HepG2 (cell line): Measurements from ENCODE around the gene DYNC2I2. TPM values are rescaled to one million over a fixed set of nuclear protein-coding genes. Genes with fewer than 3 reads are reported as not detected.

Experiments used
- CEBPB ChIP-seq: IDR thresholded peaks from 2 replicates; pipeline ENCODE4 v1.6.1; 2011; ENCODE audit warnings: low read depth, low read length, improper control_type of control experiment, borderline replicate concordance
- CENPX ChIP-seq: sonication (generic); formaldehyde crosslinking; IDR thresholded peaks from 2 replicates; pipeline ENCODE4 v1.9.0; 2021; ENCODE audit warnings: mild to moderate bottlenecking, missing genetic modification reagents, moderate library complexity
- FOXP1 ChIP-seq, 2 experiments: fragments of 450-650 bp in 1 of 2; IDR thresholded peaks; 2 replicates each; pipeline ENCODE4 v1.6.1; 2017 to 2018; ENCODE audit warnings: antibody characterized with exemption in 1 of 2
- GATA4 ChIP-seq: sonication (generic); IDR thresholded peaks from 2 replicates; pipeline ENCODE4 v1.6.1; 2016; ENCODE audit warnings: antibody characterized with exemption, low read depth, borderline replicate concordance
- IRF9 ChIP-seq: sonication (generic); formaldehyde crosslinking; IDR thresholded peaks from 2 replicates; pipeline ENCODE4 v1.8.0; 2022; ENCODE audit warnings: missing genetic modification reagents, mild to moderate bottlenecking, borderline replicate concordance
- MAF1 ChIP-seq: sonication (generic); formaldehyde crosslinking; IDR thresholded peaks from 2 replicates; pipeline ENCODE4 v1.5.0; 2020; ENCODE audit warnings: missing genetic modification reagents, borderline replicate concordance
- MATR3 ChIP-seq: sonication (generic); formaldehyde crosslinking; IDR thresholded peaks from 2 replicates; pipeline ENCODE4 v1.4.0; 2020; ENCODE audit warnings: missing genetic modification reagents
- SNAPC4 ChIP-seq: sonication (generic); formaldehyde crosslinking; IDR thresholded peaks from 2 replicates; pipeline ENCODE4 v1.4.0; 2020; ENCODE audit warnings: mild to moderate bottlenecking, missing genetic modification reagents
- SP2 ChIP-seq: sonication (generic); formaldehyde crosslinking; IDR thresholded peaks from 2 replicates; pipeline ENCODE4 v1.5.1; 2020; ENCODE audit warnings: mild to moderate bottlenecking, missing genetic modification reagents
- TAF1 ChIP-seq: sonication (generic); formaldehyde crosslinking; IDR thresholded peaks from 2 replicates; pipeline ENCODE4 v1.4.0; 2020; ENCODE audit warnings: missing genetic modification reagents
- TARDBP ChIP-seq: sonication (generic); formaldehyde crosslinking; IDR thresholded peaks from 2 replicates; pipeline ENCODE4 v1.8.0; 2022; ENCODE audit warnings: mild to moderate bottlenecking, missing genetic modification reagents
- TMF1 ChIP-seq: sonication (generic); formaldehyde crosslinking; IDR thresholded peaks from 2 replicates; pipeline ENCODE4 v1.8.1; 2022; ENCODE audit warnings: low read depth, missing genetic modification reagents
- ZBTB46 ChIP-seq: sonication (generic); formaldehyde crosslinking; IDR thresholded peaks from 2 replicates; pipeline ENCODE4 v1.4.0; 2020; ENCODE audit warnings: mild to moderate bottlenecking, missing genetic modification reagents, borderline replicate concordance
- ZFAT ChIP-seq: sonication (generic); formaldehyde crosslinking; conservative IDR thresholded peaks from 2 replicates; pipeline ENCODE4 v1.8.1; 2023; ENCODE audit warnings: missing genetic modification reagents, inconsistent platforms
- ZFP36L2 ChIP-seq: sonication (generic); formaldehyde crosslinking; IDR thresholded peaks from 2 replicates; pipeline ENCODE4 v1.4.0; 2020; ENCODE audit warnings: missing genetic modification reagents
- ZFP62 ChIP-seq: sonication (generic); formaldehyde crosslinking; IDR thresholded peaks from 2 replicates; pipeline ENCODE4 v1.4.0; 2020; ENCODE audit warnings: missing genetic modification reagents
- ZFX ChIP-seq: sonication (generic); formaldehyde crosslinking; IDR thresholded peaks from 2 replicates; pipeline ENCODE4 v1.4.0; 2020; ENCODE audit warnings: mild to moderate bottlenecking, low read depth, missing genetic modification reagents, moderate library complexity
- ZMYM4 ChIP-seq: sonication (generic); formaldehyde crosslinking; IDR thresholded peaks from 2 replicates; pipeline ENCODE4 v1.8.1; 2023; ENCODE audit warnings: mild to moderate bottlenecking, missing genetic modification reagents
- ZNF354B ChIP-seq: sonication (generic); formaldehyde crosslinking; IDR thresholded peaks from 2 replicates; pipeline ENCODE4 v1.8.0; 2022; ENCODE audit warnings: mild to moderate bottlenecking, missing genetic modification reagents
- ZNF552 ChIP-seq: sonication (generic); formaldehyde crosslinking; IDR thresholded peaks from 2 replicates; pipeline ENCODE4 v1.9.0; 2022; ENCODE audit warnings: missing genetic modification reagents, mild to moderate bottlenecking, borderline replicate concordance
- ZNF616 ChIP-seq: sonication (generic); formaldehyde crosslinking; IDR thresholded peaks from 2 replicates; pipeline ENCODE4 v1.5.0; 2020; ENCODE audit warnings: low read depth, mild to moderate bottlenecking, missing genetic modification reagents
- ZNF83 ChIP-seq: sonication (generic); formaldehyde crosslinking; IDR thresholded peaks from 2 replicates; pipeline ENCODE4 v1.4.0; 2020; ENCODE audit warnings: missing genetic modification reagents, mild to moderate bottlenecking, borderline replicate concordance
- polyA plus RNA-seq, 8 experiments: library from polyadenylated mRNA; depleted of rRNA in 3 of 8; stranded (reverse) in 7 of 8; unstranded in 1 of 8; fragments of >200 nt; fragmentation: Illumina TruSeq in 4 of 8; extraction: Trizol in 4 of 8; gene quantifications; 2 replicates each; pipeline versions ENCODE4 v1.2.1 to v1.2.3, GENCODE V29; 2011 to 2016; ENCODE audit warnings: low read depth in 4 of 8, missing spikeins in 1 of 8, mixed read lengths in 1 of 8; ENCODE audit not compliant: insufficient read depth in 1 of 8
- total RNA-seq, 5 experiments: library from RNA; depleted of rRNA; stranded (reverse); fragments of >200 nt; fragmentation: Illumina TruSeq; extraction: Trizol; gene quantifications; 2 replicates each; pipeline ENCODE4 v1.2.3, GENCODE V29; 2016; ENCODE audit warnings: low read depth in 1 of 5

The DYNC2I2 gene
- total and polyA plus RNA-seq, 2 of the 13 experiments (the other 11 are each of a cell fraction or from before 2014, with no cell fraction given): 13.7 to 40.2 TPM

GRCh38 chr9:128684325-128685199 is 27.9 kb upstream of the DYNC2I2 start (continued):
- TF ChIP-seq SNAPC4 (CRISPR knock-in tag) (peak; percentile 53; the same call in 1 of the 2 replicates), ZFP36L2 (CRISPR knock-in tag) (no peak), ZNF616 (CRISPR knock-in tag) (no peak), ZNF83 (CRISPR knock-in tag) (no peak), FOXP1 (IDR thresholded peaks at IDR 0.05) (no peak), FOXP1 (CRISPR knock-in tag; IDR thresholded peaks at IDR 0.05) (0 out of 2 replicates have a peak, but pooled peaks have one; percentile 18), TARDBP (CRISPR knock-in tag) (no peak), ZFP62 (CRISPR knock-in tag) (no peak), MATR3 (CRISPR knock-in tag) (no peak), CENPX (no peak), CEBPB (no peak), ZFX (peak; percentile 93), ZBTB46 (CRISPR knock-in tag) (peak; percentile 35; the same call in 1 of the 2 replicates), IRF9 (peak; percentile 54; the same call in 1 of the 2 replicates), GATA4 (peak; percentile 43; the same call in 1 of the 2 replicates), SP2 (peak; percentile 60), TMF1 (CRISPR knock-in tag) (no peak), ZNF552 (no peak), TAF1 (CRISPR knock-in tag) (peak; percentile 43), ZNF354B (no peak), MAF1 (CRISPR knock-in tag) (no peak), ZFAT (CRISPR knock-in tag) (no peak), ZMYM4 (no peak)
